Activated B cell treated with CpG ODN at 0.5 μM for 24 hours (primary cell): ENCODE data around the gene SHANK1. TPM values are rescaled to one million over a fixed set of nuclear protein-coding genes. Genes with fewer than 3 reads are reported as not detected.

Source experiments
- ATAC-seq: fragments of 200-7000 bp; cut with Tn5 transposase; one replicate; pipeline ENCODE4 v1.10.0; 2021; ENCODE audit warnings: low read depth, mild to moderate bottlenecking, moderate library complexity
- CTCF ChIA-PET: fragments of 350-600 bp; sonication (Branson Sonifier 250); formaldehyde crosslinking; loops from one replicate; lab custom pipeline; 2021; ENCODE audit warnings: antibody characterized with exemption; lab: Charles Lee
- POLR2A ChIA-PET: fragments of 350-600 bp; sonication (Branson Sonifier 250); formaldehyde crosslinking; loops from one replicate; lab custom pipeline; 2021; ENCODE audit warnings: antibody characterized with exemption; lab: Charles Lee
- DNase-seq: peaks from one replicate; pipeline ENCODE4 v3.0.0; 2022
- H3K27ac Mint-ChIP-seq: one replicate; pipeline ENCODE4 v1.8.0; 2020; ENCODE audit warnings: mixed read lengths
- H3K27me3 Mint-ChIP-seq: one replicate; pipeline ENCODE4 v1.8.0; 2021; ENCODE audit warnings: mixed read lengths
- H3K36me3 Mint-ChIP-seq: one replicate; pipeline ENCODE4 v1.8.0; 2021; ENCODE audit warnings: low read depth, mixed read lengths
- H3K4me1 Mint-ChIP-seq: one replicate; pipeline ENCODE4 v1.8.0; 2021; ENCODE audit warnings: mixed read lengths
- H3K4me3 Mint-ChIP-seq: one replicate; pipeline ENCODE4 v1.8.0; 2020; ENCODE audit warnings: mild to moderate bottlenecking, mixed read lengths
- H3K9me3 Mint-ChIP-seq: one replicate; pipeline ENCODE4 v1.8.0; 2020; ENCODE audit warnings: mixed read lengths
- intact Hi-C: fragments of 100-400 bp; cut with micrococcal nuclease; formaldehyde crosslinking; loops from one replicate; pipeline ENCODE4 v1.15.1; 2024
- total RNA-seq: library from RNA; stranded (reverse); gene quantifications from 2 replicates; pipeline ENCODE4 v1.2.3, GENCODE V29; 2022
- TF ChIP-seq, protein P1 (sequence below): fragments of 200-600 bp; IDR thresholded peaks from one replicate; pipeline ENCODE4 v1.8.0; 2022; ENCODE audit warnings: antibody characterized with exemption, mild to moderate bottlenecking

Gene SHANK1
- total RNA-seq, 1 donor from 2014 or later = not detected

GRCh38 chr19:50646074-50646807, 73.4 kb downstream of the SHANK1 start:
- H3K27me3 Mint-ChIP-seq = peaks cover 21% of the 10 kb centered on the region
- ChIA-PET POLR2A (no interaction called here), CTCF (interaction anchor here (0.6 kb wide), 1 partner anchor 707 kb away, joined by 3 read pairs; no protein-coding TSS in a partner anchor)
- ATAC-seq (no peak), DNase-seq (no peak)
- no peak overlapping the region for H3K4me3 Mint-ChIP-seq
- TF ChIP-seq, protein P1, sequence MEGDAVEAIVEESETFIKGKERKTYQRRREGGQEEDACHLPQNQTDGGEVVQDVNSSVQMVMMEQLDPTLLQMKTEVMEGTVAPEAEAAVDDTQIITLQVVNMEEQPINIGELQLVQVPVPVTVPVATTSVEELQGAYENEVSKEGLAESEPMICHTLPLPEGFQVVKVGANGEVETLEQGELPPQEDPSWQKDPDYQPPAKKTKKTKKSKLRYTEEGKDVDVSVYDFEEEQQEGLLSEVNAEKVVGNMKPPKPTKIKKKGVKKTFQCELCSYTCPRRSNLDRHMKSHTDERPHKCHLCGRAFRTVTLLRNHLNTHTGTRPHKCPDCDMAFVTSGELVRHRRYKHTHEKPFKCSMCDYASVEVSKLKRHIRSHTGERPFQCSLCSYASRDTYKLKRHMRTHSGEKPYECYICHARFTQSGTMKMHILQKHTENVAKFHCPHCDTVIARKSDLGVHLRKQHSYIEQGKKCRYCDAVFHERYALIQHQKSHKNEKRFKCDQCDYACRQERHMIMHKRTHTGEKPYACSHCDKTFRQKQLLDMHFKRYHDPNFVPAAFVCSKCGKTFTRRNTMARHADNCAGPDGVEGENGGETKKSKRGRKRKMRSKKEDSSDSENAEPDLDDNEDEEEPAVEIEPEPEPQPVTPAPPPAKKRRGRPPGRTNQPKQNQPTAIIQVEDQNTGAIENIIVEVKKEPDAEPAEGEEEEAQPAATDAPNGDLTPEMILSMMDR = no peak
- no peaks in the 10 kb centered on the region for H3K36me3 Mint-ChIP-seq
- H3K4me1 Mint-ChIP-seq = no peaks in the 10 kb centered on the region
- H3K27ac Mint-ChIP-seq = no peak overlapping the region
- intact Hi-C loops = no loop called here
- H3K9me3 Mint-ChIP-seq = peaks cover 4% of the 10 kb centered on the region

DNA sequence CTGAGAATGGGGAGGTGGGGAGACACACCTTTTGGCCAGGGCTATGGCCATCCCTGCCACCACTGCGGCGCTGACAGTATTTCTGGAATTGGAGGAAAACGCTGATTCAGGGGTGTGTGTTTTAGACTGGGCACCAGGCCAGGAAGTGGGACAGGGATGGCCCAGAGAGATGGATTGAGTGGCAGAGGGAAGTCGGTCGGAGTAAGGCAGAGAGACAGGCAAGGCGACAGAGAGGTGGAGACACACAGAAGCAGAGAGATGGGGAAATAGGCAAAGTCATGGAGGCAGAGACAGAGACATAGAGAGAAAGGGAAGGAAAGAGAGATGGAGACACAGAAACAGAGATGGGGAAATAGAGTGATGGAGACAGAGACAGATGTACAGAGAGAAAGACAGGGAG, 74.5 kb downstream of the SHANK1 start:
- DNase-seq (no peak), ATAC-seq (no peak)
- TF ChIP-seq, protein P1 = no peak
- Mint-ChIP-seq H3K27ac (no peak overlapping the region), H3K27me3 (peaks cover 26% of the 10 kb centered on the region), H3K4me3 (no peak overlapping the region), H3K4me1 (no peaks in the 10 kb centered on the region), H3K9me3 (peaks cover 4% of the 10 kb centered on the region), H3K36me3 (no peaks in the 10 kb centered on the region)
- CTCF ChIA-PET = no interaction called here
- intact Hi-C loops = no loop called here
- POLR2A ChIA-PET = no interaction called here

DNA sequence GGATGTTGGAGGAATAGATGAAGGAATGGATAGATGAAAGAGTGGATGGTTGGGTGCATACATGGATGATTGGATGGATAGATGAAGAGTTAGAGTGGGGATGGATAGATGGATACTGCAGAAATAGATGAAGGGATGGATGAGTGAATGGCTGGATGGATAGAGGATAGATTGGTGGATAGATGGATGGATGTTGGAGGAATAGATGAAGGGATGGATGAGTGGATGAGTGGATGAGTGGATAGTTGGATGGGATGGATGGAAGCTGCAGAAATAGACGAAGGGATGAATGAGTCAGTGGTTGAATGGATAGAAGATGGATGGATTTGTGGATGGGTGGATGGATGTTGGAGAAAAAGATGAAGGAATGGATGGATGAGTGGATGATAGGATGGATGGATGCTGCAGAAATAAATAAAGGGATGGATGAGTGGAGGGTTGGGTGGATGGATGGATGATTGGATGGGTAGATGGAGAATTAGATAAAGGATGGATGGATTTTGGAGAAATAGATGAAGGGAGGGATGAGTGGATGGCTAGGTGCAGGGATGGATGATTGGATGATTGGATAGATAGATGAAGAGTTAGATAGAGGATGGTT, 75.2 kb downstream of the SHANK1 start:
- POLR2A ChIA-PET = no interaction called here
- Mint-ChIP-seq H3K36me3 (no peaks in the 10 kb centered on the region), H3K9me3 (peaks cover 4% of the 10 kb centered on the region), H3K27me3 (peaks cover 23% of the 10 kb centered on the region), H3K4me1 (no peaks in the 10 kb centered on the region), H3K27ac (no peak overlapping the region), H3K4me3 (no peak overlapping the region)
- CTCF ChIA-PET = no interaction called here
- TF ChIP-seq, protein P1 = no peak
- DNase-seq (no peak), ATAC-seq (no peak)
- intact Hi-C loops = no loop called here

GRCh38 chr19:50640368-50640767, 79.2 kb downstream of the SHANK1 start:
- TF ChIP-seq, protein P1 = no peak
- Mint-ChIP-seq H3K4me3 (no peak overlapping the region), H3K4me1 (peaks cover 9% of the 10 kb centered on the region), H3K36me3 (no peaks in the 10 kb centered on the region), H3K27me3 (peaks cover 46% of the 10 kb centered on the region), H3K27ac (no peak overlapping the region), H3K9me3 (peaks cover 1% of the 10 kb centered on the region)
- intact Hi-C loops = no loop called here
- ChIA-PET CTCF (no interaction called here), POLR2A (no interaction called here)
- ATAC-seq (no peak), DNase-seq (no peak)
